Measurements from ENCODE around the gene PDE11A.

DNA sequence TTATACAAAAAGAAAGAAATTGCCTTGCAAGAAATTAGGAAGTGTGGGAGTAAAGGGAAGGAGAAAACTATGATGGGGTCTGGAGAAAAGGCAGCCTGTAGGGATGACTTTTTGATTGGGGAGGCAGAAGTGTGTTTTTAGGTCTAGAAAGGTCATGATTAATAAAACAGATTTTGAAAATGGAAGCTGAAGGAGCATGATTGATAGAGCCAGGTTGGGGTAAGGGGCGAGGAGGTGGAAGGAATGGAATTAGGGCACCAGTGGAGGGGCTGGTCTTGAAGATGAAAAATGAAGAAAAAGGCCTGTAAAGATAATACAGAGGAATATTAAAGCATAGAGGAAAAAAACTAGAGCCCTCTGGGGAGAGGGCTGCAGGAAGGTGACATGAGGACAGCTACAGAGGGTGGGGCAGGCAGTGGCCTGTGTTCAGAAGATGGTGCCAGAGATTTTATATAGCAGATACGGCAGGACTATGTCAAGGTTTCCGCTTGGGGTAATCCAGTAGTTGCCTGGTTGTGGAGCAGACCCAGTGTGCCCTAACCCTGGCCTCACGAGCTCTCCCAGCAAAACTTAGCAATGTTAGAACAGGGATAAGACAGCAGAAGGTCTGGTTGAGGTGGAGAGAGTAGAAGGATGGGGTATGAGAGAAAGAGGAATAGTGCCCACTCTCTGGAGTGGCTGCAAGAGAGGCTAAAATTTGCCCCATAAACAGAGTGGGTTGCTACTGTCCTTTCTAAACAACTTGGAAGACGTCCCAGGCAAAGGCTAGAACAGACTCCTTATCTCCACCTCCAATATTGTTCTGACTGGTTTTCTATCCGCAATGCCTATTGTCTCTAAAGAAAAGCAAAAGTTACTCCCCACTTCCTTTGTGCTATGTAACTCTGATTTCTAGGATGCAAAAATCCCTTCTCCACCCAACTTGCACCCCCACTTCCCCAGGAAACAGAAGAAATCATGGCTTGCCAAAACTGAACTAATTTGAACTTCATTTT lies 392.7 kb downstream of the PDE11A start:
- TF ChIP-seq CTCF (IDR thresholded peaks at IDR 0.05): no peak
- TF ChIP-seq POLR2A (IDR thresholded peaks at IDR 0.05): no peak

Data from transverse colon (tissue), 3 donors.